Choroid plexus epithelial cell (primary cell): ENCODE measurements around the gene SPA17.
A peak's percentile ranks its signal among the peaks of the same experiment; 100 is the strongest.

Source experiments
- DNase-seq: peaks from one replicate; pipeline ENCODE4 v3.0.0-alpha.2; 2010; ENCODE audit warnings: low read depth
- H3K4me3 ChIP-seq: 2 replicates; pipeline ENCODE4 v1.5.1; 2011; ENCODE audit warnings: low read depth, mild to moderate bottlenecking, control low read depth, low read length, moderate library complexity
- TF ChIP-seq, protein P1 (sequence below): conservative IDR thresholded peaks from 2 replicates; pipeline ENCODE4 v1.5.1; 2011; ENCODE audit warnings: low read depth, mild to moderate bottlenecking, control low read depth, inconsistent platforms, low read length, moderate library complexity

The SPA17 gene

DNA sequence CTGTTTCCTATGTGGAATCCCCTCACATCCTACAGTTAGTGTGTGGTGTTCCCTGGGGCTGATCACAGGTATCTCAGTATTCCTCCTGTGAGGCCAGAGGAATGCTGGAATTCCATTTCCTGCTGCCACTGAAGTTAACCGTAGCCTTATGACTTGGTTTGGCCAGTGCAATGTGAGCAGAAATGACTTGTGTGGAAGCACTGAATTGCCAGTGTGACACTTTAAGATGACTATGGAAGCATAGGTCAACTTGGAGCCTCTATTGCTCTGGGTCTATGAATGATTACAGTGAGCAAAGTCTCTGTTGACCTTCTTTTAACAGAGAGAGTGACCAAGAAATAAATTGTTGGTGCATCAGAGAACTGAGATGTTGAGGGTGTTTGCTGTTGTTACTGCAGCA, 34.5 kb upstream of the SPA17 start:
- TF ChIP-seq, protein P1, sequence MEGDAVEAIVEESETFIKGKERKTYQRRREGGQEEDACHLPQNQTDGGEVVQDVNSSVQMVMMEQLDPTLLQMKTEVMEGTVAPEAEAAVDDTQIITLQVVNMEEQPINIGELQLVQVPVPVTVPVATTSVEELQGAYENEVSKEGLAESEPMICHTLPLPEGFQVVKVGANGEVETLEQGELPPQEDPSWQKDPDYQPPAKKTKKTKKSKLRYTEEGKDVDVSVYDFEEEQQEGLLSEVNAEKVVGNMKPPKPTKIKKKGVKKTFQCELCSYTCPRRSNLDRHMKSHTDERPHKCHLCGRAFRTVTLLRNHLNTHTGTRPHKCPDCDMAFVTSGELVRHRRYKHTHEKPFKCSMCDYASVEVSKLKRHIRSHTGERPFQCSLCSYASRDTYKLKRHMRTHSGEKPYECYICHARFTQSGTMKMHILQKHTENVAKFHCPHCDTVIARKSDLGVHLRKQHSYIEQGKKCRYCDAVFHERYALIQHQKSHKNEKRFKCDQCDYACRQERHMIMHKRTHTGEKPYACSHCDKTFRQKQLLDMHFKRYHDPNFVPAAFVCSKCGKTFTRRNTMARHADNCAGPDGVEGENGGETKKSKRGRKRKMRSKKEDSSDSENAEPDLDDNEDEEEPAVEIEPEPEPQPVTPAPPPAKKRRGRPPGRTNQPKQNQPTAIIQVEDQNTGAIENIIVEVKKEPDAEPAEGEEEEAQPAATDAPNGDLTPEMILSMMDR, result no peak
- no peak overlapping the region for H3K4me3 ChIP-seq
- DNase-seq, result no peak

DNA sequence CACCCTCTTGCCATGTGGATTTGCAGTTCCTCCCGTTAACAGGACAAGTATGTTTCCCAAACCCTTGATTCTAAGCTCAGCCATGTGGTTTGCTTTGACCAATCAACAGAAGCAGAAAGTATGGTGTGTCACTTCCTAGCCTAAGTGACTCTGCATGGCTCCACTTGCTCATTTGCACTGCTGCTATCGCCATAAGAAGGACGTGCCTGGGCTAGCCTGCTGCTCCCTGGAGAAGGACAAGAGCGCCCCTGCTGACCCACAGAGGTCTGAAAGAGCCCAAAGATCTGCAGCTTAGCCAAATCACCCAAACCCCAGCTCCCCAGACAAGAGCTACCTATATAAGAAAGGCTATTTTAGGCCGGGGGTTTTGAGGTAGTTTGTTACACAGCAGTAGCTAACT, 33.0 kb upstream of the SPA17 start:
- TF ChIP-seq, protein P1, result no peak
- no peak for DNase-seq
- no peak overlapping the region for H3K4me3 ChIP-seq

DNA sequence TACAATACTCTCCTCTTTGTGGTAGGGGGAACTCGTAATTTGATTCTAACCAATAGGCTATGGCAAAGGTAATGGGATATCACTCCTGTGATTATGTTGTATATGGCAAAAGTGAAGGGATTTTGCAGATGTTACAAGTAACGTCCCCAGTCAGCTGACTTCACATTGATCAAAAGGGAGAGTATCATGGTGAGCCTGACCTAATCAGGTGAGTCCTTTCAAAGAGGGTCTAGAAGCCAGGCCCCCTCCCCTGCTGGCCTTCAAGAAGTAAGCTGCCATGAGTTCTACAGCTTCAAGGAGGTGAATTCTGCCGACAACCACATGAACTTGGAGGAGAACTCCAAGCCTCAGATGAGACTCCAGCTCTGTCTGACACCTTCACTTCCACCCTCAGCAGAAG, 31.1 kb upstream of the SPA17 start:
- TF ChIP-seq, protein P1, result no peak
- H3K4me3 ChIP-seq, result no peak overlapping the region
- no peak for DNase-seq

DNA sequence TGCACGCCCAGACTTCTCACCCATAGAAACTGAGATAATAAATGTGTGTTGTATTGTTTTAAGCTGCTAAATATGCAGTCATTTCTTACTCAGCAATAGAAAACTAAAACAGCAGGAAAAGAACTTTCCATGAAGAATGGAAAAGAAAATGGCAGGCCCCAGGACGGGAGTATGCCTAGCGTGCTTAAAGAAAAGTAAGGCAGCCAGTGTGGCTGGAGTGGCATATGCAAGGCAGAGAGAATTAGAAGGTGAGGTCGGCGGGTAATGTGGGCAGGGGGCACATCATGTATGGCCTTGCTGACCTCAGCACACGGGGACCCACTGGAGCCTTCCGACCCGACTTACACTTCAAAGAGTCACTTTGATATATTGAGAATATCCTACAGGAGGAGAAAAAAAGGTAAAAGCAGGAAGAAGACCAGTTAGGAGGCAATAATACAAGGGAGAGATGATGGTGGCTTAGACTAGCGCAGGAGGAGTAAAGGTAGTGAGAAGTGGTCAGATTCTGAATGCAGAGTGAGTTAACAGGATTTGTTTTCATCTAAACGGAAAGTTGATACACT, 30.6 kb upstream of the SPA17 start:
- no peak overlapping the region for H3K4me3 ChIP-seq
- no peak for DNase-seq
- TF ChIP-seq, protein P1, result no peak

DNA sequence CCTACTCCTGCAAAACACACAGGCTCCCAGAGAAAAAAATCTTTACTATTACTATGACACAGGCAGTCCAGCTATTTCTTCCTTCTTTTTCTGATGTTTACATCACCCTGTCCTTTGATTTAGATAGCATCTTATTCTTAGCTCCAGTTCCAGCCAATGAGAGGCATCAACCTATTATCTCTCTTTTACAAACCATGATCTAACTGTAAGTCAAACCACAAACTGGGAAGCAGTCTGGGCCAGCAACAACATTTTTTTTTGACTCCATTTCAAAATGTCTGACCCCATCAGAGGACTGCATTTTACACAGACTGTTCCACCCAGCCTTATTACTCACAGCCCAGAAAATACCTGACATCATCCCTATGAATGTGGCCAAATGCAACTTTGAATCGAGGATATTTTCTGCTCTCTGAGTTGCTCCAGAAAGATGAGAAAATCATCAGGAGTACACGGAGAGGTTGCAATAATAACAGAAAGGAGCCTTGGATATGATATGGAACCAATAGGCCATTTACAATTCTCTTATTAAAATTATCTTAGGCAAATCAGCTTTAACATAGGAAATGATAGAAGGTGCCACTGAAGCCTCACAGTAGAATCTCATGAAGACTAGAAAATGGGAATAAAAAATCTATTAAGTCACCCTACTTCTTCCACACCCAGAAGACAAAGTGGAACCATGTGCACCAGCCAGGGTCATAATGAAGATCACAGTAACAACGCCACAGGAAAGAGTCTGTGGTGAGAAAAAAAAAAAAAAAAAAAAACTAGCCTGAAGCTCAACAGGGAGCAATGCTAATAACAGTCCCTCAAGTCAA, 29.9 kb upstream of the SPA17 start:
- DNase-seq, result peak; percentile 97
- H3K4me3 ChIP-seq, result no peak overlapping the region

GRCh38 chr11:124644426-124645280, 29.1 kb upstream of the SPA17 start:
- TF ChIP-seq, protein P1, result peak; percentile 81
- peak; percentile 89 for DNase-seq
- peak overlapping the region; percentile 43 for H3K4me3 ChIP-seq

More for the DNA sequence above, 29.9 kb upstream of the SPA17 start:
- TF ChIP-seq, protein P1, result no peak
